ENCODE measurements around the gene SLC16A8.

- no peak for TF ChIP-seq CTCF (IDR thresholded peaks at IDR 0.05; ENCODE audit: borderline replicate concordance, extremely low read depth, low read length, poor library complexity, severe bottlenecking)
- TF ChIP-seq EZH2 (IDR thresholded peaks at IDR 0.05; ENCODE audit: borderline replicate concordance, low read depth, low read length, severe bottlenecking): no peak
Observed at GRCh38 chr22:38046070-38046748, 37.8 kb downstream of the SLC16A8 start.

Data from DND-41 (cell line).